Karpas-422 (cell line): ENCODE data around the gene WDR41. TPM values are rescaled to one million over a fixed set of nuclear protein-coding genes. Genes with fewer than 3 reads are reported as not detected.

Experiments
- DNase-seq: peaks from one replicate; pipeline ENCODE4 v3.0.0-alpha.2; 2015
- H2AFZ ChIP-seq: fragments of 200-600 bp; sonication (generic); 2 replicates; pipeline ENCODE4 v1.6.1; 2014; ENCODE audit warnings: antibody characterized with exemption, low read length, mixed read lengths
- H3K27ac ChIP-seq: fragments of 200-600 bp; sonication (generic); 2 replicates; pipeline ENCODE4 v1.5.1; 2014; ENCODE audit warnings: mild to moderate bottlenecking, low read length, moderate library complexity
- H3K27me3 ChIP-seq: fragments of 200-600 bp; sonication (generic); 2 replicates; pipeline ENCODE4 v1.6.1; 2014; ENCODE audit warnings: low read length, mixed read lengths
- H3K36me3 ChIP-seq: fragments of 200-600 bp; sonication (generic); 2 replicates; pipeline ENCODE4 v1.6.1; 2014; ENCODE audit warnings: low read length, mixed read lengths; ENCODE audit not compliant: insufficient read depth
- H3K4me1 ChIP-seq: fragments of 200-600 bp; sonication (generic); 2 replicates; pipeline ENCODE4 v1.6.1; 2014; ENCODE audit warnings: mild to moderate bottlenecking, low read length, mixed read lengths
- H3K4me2 ChIP-seq: fragments of 200-600 bp; sonication (generic); 2 replicates; pipeline ENCODE4 v1.6.1; 2014; ENCODE audit warnings: low read length, low read depth, mild to moderate bottlenecking; ENCODE audit not compliant: poor library complexity, severe bottlenecking
- H3K4me3 ChIP-seq: fragments of 200-600 bp; sonication (generic); 2 replicates; pipeline ENCODE4 v1.5.1; 2014; ENCODE audit warnings: mild to moderate bottlenecking, antibody characterized with exemption, low read length, mixed read lengths
- H3K79me2 ChIP-seq: fragments of 200-600 bp; sonication (generic); 2 replicates; pipeline ENCODE4 v1.6.1; 2014; ENCODE audit warnings: mild to moderate bottlenecking, low read length, mixed read lengths
- H3K9ac ChIP-seq: fragments of 200-600 bp; sonication (generic); 2 replicates; pipeline ENCODE4 v1.6.0; 2014; ENCODE audit warnings: low read length
- H3K9me2 ChIP-seq: fragments of 200-600 bp; sonication (generic), shearing (Covaris generic); replicated peaks from 2 replicates; pipeline ENCODE4 v1.6.0; 2014; ENCODE audit warnings: mild to moderate bottlenecking, low read length, moderate library complexity; ENCODE audit not compliant: insufficient read depth
- H3K9me3 ChIP-seq: fragments of 300-700, 200-600 bp; sonication (generic); 2 replicates; pipeline ENCODE4 v1.6.1; 2014; ENCODE audit warnings: low read length, mixed read lengths
- H4K20me1 ChIP-seq: fragments of 200-600 bp; sonication (generic); 2 replicates; pipeline ENCODE4 v1.6.1; 2014; ENCODE audit warnings: mild to moderate bottlenecking, antibody characterized with exemption, low read length, low read depth; ENCODE audit not compliant: insufficient read depth
- total RNA-seq: library from RNA; depleted of rRNA; stranded (reverse); fragments of >200 nt; shearing (Covaris generic); gene quantifications from 2 replicates; pipeline ENCODE4 v1.2.3, GENCODE V29; 2014; ENCODE audit warnings: low replicate concordance

The WDR41 gene
- total RNA-seq, 1 experiment from 2014 or later = 146 TPM

DNA sequence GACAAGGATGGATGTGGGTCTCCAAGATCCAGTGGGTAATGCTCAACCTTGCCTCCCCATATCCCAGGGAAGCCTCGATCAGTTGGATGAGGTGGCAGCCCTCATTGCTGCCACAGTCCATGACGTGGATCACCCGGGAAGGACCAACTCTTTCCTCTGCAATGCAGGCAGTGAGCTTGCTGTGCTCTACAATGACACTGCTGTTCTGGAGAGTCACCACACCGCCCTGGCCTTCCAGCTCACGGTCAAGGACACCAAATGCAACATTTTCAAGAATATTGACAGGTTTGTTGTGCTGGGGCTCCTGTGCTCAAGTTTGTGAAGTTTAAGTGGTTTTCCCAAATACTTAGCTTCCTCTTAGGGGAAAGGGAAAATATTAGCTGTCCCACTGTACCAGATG is 74.0 kb downstream of the WDR41 start:
- Histone ChIP-seq H3K4me1 (no peaks in the 10 kb centered on the region), H3K9ac (no peak overlapping the region), H3K4me2 (no peak overlapping the region), H3K27ac (no peak overlapping the region), H2AFZ (no peak overlapping the region), H3K9me2 (no peaks in the 10 kb centered on the region), H3K36me3 (no peaks in the 10 kb centered on the region), H3K9me3 (no peaks in the 10 kb centered on the region), H3K27me3 (no peaks in the 10 kb centered on the region), H3K4me3 (no peak overlapping the region), H4K20me1 (no peaks in the 10 kb centered on the region), H3K79me2 (no peaks in the 10 kb centered on the region)
- DNase-seq = no peak

DNA sequence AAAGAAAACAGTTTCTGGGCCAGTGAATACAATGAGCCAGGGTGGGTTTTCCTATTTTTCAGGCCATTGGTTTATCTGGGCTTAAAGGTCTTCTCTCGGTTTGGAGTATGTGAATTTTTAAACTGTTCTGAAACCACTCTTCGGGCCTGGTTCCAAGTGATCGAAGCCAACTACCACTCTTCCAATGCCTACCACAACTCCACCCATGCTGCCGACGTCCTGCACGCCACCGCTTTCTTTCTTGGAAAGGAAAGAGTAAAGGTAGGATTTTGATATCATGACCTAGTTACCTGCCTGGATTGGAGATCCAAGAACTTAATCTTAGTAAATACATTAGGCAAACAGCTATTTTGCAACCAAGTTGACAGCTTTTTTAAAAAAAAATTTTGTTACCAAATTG is 79.1 kb downstream of the WDR41 start:
- Histone ChIP-seq H3K36me3 (no peaks in the 10 kb centered on the region), H2AFZ (no peak overlapping the region), H4K20me1 (no peaks in the 10 kb centered on the region), H3K4me2 (no peak overlapping the region), H3K9ac (no peak overlapping the region), H3K27ac (no peak overlapping the region), H3K4me3 (no peak overlapping the region), H3K4me1 (peaks cover 3% of the 10 kb centered on the region), H3K79me2 (no peaks in the 10 kb centered on the region), H3K27me3 (no peaks in the 10 kb centered on the region), H3K9me2 (no peaks in the 10 kb centered on the region), H3K9me3 (no peaks in the 10 kb centered on the region)
- DNase-seq = no peak

DNA sequence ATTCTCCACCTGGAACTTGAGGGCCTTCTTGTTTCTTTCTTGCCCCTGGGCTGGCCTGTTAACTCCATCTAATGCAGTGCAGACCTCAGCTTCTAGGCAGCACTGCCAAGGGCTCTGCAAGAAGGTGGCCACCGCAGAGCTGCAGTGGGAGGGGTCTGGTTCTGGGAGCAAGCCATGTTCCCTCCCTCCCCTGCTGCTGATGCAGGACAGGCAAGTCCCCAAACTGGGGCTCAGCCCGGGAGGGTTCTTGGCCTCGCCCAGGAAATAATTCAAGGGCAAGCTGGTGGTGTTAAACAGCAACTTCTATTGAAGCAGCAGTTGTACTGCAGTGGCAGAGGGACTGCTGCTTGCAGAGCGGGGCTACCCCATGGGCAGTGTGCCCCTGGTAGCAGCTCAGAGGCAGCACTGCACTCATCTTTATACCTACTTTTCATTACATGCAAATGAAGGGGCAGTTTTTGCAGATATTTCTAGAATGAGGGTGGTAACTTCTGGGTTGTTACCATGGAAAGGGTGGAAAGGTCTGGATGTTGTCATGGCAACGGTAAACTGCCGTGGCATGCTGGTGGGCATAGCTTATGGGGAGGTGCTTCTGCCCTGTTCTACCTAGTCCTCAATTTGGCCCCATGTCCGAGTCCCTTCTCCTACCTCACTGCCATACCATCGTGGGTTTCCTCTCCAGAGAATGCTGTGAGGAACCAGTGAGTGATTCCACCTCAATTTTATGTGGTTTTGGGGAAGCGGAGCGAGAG is 82.1 kb downstream of the WDR41 start:
- Histone ChIP-seq H4K20me1 (no peaks in the 10 kb centered on the region), H3K79me2 (no peaks in the 10 kb centered on the region), H3K4me2 (no peak overlapping the region), H3K9me3 (no peaks in the 10 kb centered on the region), H3K9ac (no peak overlapping the region), H3K4me3 (no peak overlapping the region), H3K27me3 (no peaks in the 10 kb centered on the region), H3K9me2 (no peaks in the 10 kb centered on the region), H3K4me1 (peaks cover 3% of the 10 kb centered on the region), H3K36me3 (no peaks in the 10 kb centered on the region), H3K27ac (no peak overlapping the region), H2AFZ (no peak overlapping the region)
- DNase-seq = no peak

GRCh38 chr5:77407152-77407551 is 85.0 kb downstream of the WDR41 start:
- no peak overlapping the region for H3K4me3 ChIP-seq
- DNase-seq = no peak
- H3K4me2 ChIP-seq = no peak overlapping the region
- H3K27ac ChIP-seq = no peak overlapping the region
- no peaks in the 10 kb centered on the region for H4K20me1 ChIP-seq
- H3K27me3 ChIP-seq = no peaks in the 10 kb centered on the region
- no peaks in the 10 kb centered on the region for H3K36me3 ChIP-seq
- no peaks in the 10 kb centered on the region for H3K9me3 ChIP-seq
- no peaks in the 10 kb centered on the region for H3K79me2 ChIP-seq
- no peak overlapping the region for H2AFZ ChIP-seq
- H3K9me2 ChIP-seq = no peaks in the 10 kb centered on the region
- H3K9ac ChIP-seq = no peak overlapping the region
- H3K4me1 ChIP-seq = peaks cover 11% of the 10 kb centered on the region

DNA sequence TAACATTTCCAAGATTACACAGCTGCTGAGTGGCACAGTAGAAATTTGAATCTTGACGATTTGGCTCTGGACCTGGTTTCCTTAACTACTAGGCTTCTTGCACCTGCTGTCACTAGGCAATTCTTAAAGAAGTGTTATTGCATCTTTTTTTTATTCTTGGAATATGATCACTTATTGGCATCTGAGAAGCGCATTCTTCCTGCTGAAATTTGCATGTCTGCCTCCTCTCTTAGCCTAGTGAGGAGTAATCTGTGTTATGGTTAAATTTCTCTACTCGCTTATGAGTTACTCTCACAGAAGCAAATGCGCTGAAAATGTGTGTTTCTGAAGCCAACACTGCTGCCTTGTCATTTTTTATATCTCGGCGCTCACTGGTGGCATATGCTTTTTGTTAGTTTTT is 89.3 kb downstream of the WDR41 start:
- Histone ChIP-seq H3K27ac (no peak overlapping the region), H3K4me1 (peaks cover 8% of the 10 kb centered on the region), H3K9me2 (no peaks in the 10 kb centered on the region), H3K36me3 (no peaks in the 10 kb centered on the region), H3K9ac (no peak overlapping the region), H4K20me1 (no peaks in the 10 kb centered on the region), H3K27me3 (no peaks in the 10 kb centered on the region), H2AFZ (no peak overlapping the region), H3K4me3 (no peak overlapping the region), H3K9me3 (no peaks in the 10 kb centered on the region), H3K79me2 (no peaks in the 10 kb centered on the region), H3K4me2 (no peak overlapping the region)
- no peak for DNase-seq

GRCh38 chr5:77400645-77401044 is 91.5 kb downstream of the WDR41 start:
- no peak overlapping the region for H2AFZ ChIP-seq
- H3K36me3 ChIP-seq = no peaks in the 10 kb centered on the region
- no peaks in the 10 kb centered on the region for H3K27me3 ChIP-seq
- H4K20me1 ChIP-seq = no peaks in the 10 kb centered on the region
- peaks cover 8% of the 10 kb centered on the region for H3K4me1 ChIP-seq
- no peak overlapping the region for H3K9ac ChIP-seq
- no peak overlapping the region for H3K27ac ChIP-seq
- H3K4me2 ChIP-seq = no peak overlapping the region
- H3K4me3 ChIP-seq = no peak overlapping the region
- H3K9me3 ChIP-seq = no peaks in the 10 kb centered on the region
- H3K9me2 ChIP-seq = no peaks in the 10 kb centered on the region
- no peaks in the 10 kb centered on the region for H3K79me2 ChIP-seq
- DNase-seq = no peak

GRCh38 chr5:77398896-77399295 is 93.2 kb downstream of the WDR41 start:
- H3K36me3 ChIP-seq = no peaks in the 10 kb centered on the region
- no peak overlapping the region for H3K27ac ChIP-seq
- H3K4me1 ChIP-seq = peaks cover 8% of the 10 kb centered on the region
- H3K27me3 ChIP-seq = no peaks in the 10 kb centered on the region
- DNase-seq = no peak
- H3K9ac ChIP-seq = no peak overlapping the region
- no peaks in the 10 kb centered on the region for H3K9me2 ChIP-seq
- H3K4me2 ChIP-seq = no peak overlapping the region
- no peaks in the 10 kb centered on the region for H4K20me1 ChIP-seq
- no peak overlapping the region for H3K4me3 ChIP-seq
- no peak overlapping the region for H2AFZ ChIP-seq
- no peaks in the 10 kb centered on the region for H3K79me2 ChIP-seq
- no peaks in the 10 kb centered on the region for H3K9me3 ChIP-seq

DNA sequence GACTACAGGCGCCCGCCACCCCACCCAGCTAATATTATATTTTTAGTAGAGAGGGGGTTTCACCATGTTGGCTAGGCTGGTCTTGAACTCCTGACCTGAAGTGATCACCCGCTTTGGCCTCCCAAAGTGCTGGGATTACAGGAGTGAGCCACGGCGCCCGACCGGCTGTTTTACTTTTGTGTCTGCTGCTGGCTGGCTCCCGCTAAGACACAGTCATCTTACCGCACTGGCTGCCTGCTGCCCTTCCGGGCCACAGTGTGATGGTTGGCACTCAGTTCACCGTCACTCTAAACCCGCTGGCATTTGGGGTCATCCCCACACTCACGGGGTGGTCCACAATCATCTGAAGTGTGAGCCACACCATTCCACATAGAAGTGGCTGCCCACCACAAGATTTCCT is 93.7 kb downstream of the WDR41 start:
- H3K36me3 ChIP-seq = no peaks in the 10 kb centered on the region
- H3K4me3 ChIP-seq = no peak overlapping the region
- H4K20me1 ChIP-seq = no peaks in the 10 kb centered on the region
- no peak overlapping the region for H3K27ac ChIP-seq
- peaks cover 8% of the 10 kb centered on the region for H3K4me1 ChIP-seq
- H2AFZ ChIP-seq = no peak overlapping the region
- H3K9me3 ChIP-seq = no peaks in the 10 kb centered on the region
- H3K9ac ChIP-seq = no peak overlapping the region
- H3K79me2 ChIP-seq = no peaks in the 10 kb centered on the region
- H3K9me2 ChIP-seq = no peaks in the 10 kb centered on the region
- no peak overlapping the region for H3K4me2 ChIP-seq
- DNase-seq = no peak
- H3K27me3 ChIP-seq = no peaks in the 10 kb centered on the region
